Stimulated activated CD8-positive, alpha-beta memory T cell treated with anti-CD3 and anti-CD28 coated beads, Interleukin-7, amount 100 ng/mL, for 4 hours (primary cell): Measurements from ENCODE around the gene TMEM255B.
"Not testable (repeated sequence)": the region's sequence is repeated elsewhere in the genome, so short reads cannot be mapped to it uniquely, and the experiment has no call there.

Experiments used
- DNase-seq, 2 donors: peaks; one replicate each; pipeline ENCODE4 v3.0.0-alpha.2; 2020; ENCODE audit warnings: low read depth in 2 of 2

The TMEM255B gene

GRCh38 chr13:113787694-113788093, 28.7 kb downstream of the TMEM255B start:
- DNase-seq = no peak

GRCh38 chr13:113788413-113789135, 29.5 kb downstream of the TMEM255B start:
- no peak for DNase-seq

- DNase-seq = no peak
Measured at GRCh38 chr13:113789167-113789566, 30.1 kb downstream of the TMEM255B start.

- not testable (repeated sequence) for DNase-seq
Measured at GRCh38 chr13:113789931-113790330, 30.9 kb downstream of the TMEM255B start.

- DNase-seq = no peak
Measured at GRCh38 chr13:113791226-113791625, 32.2 kb downstream of the TMEM255B start.

- no peak for DNase-seq
Measured at GRCh38 chr13:113791761-113792160, 32.7 kb downstream of the TMEM255B start.

GRCh38 chr13:113792236-113792770, 33.3 kb downstream of the TMEM255B start:
- DNase-seq = no peak

DNA sequence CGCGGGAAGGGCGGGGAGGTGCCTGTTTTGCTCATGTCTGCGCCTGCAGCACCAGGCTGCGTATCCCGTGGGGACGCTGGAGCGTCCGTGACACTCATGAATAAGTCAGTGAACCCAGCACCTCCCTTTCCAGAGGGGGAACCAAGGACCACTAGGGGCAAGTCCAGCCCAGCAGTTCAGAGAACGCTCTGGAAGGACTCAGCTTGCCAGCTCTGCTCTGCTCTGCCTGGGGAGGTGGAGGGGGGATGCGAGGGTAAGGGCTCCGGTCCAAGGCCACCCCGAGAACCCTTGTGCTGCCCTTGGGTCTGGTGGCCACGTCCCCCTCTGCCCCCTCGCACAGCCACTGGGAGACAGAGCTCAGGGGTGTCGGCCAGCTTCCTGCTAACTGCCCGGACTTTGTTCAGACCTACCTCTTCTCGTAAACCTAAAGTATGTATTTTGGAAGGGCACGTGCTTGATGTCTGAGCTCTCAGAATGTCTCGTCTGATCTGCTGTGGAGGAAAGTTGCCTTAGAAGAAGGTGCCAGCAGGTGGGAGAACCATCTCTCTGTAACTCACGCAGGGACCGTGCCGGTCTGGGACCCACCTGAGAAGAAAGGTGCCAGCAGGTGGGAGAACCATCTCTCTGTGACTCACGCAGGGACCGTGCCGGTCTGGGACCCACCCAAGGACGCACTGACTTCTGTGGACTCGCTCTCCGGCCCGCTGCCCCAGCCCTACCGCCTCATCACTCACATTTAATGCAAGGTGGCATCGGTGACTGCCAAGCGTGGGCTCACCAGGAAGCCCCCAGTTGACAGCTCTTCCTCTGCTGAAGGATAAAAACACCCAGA, 34.1 kb downstream of the TMEM255B start:
- DNase-seq = no peak

DNA sequence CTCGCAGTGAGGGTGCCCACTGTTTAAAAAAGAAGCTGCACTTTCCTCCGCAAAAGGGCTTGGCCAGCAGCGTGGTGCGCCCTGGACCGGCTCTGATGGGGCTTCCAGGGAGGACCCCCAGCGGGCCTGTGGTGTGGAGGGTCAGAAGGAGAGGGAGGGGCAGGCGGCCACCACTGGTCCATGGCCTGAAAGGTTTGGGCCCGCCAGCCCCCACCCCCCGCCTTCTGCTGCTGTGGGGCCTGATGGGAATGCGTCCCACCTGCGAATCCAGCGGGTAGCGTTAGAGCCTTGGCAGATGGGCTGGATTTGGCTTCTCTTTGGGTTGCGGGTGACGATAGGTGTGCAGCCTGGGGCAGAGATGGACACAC, 34.7 kb downstream of the TMEM255B start:
- no peak for DNase-seq

GRCh38 chr13:113794086-113794485, 35.1 kb downstream of the TMEM255B start:
- DNase-seq = no peak

DNA sequence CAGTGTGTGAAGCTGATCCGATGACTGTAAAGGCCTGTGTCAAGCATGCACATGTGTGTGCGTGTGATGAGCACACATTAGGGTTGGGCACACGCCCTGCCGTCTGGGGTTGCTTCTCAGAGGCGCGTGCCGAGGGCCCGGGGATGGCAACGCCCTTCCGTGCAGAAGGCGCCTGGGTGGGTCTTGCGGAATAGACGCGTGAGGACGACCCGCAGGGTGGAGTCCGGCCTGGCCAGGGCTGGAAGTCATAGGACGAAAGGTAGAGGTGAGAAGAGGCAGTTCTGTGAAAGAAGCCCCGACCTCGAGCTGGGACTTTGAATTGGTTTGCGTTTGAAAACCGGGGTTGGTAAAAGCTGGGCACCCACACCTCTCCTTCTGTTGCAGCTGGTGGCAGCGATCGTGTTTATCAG, 35.7 kb downstream of the TMEM255B start:
- DNase-seq = no peak

DNA sequence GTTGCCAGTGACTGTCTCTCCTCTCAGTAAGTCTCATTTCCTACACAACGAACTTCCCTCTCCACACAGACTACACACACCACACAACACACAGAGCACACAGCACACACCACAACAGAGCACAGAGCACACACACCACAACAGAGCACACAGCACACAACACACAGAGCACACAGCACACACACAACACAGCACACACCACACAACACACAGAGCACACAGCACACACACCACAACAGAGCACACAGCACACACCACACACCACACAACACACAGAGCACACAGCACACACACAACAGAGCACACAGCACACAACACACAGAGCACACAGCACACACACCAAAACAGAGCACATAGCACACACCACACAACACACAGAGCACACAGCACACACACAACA, 36.3 kb downstream of the TMEM255B start:
- not testable (repeated sequence) for DNase-seq

GRCh38 chr13:113796211-113796963, 37.4 kb downstream of the TMEM255B start:
- DNase-seq = no peak

DNA sequence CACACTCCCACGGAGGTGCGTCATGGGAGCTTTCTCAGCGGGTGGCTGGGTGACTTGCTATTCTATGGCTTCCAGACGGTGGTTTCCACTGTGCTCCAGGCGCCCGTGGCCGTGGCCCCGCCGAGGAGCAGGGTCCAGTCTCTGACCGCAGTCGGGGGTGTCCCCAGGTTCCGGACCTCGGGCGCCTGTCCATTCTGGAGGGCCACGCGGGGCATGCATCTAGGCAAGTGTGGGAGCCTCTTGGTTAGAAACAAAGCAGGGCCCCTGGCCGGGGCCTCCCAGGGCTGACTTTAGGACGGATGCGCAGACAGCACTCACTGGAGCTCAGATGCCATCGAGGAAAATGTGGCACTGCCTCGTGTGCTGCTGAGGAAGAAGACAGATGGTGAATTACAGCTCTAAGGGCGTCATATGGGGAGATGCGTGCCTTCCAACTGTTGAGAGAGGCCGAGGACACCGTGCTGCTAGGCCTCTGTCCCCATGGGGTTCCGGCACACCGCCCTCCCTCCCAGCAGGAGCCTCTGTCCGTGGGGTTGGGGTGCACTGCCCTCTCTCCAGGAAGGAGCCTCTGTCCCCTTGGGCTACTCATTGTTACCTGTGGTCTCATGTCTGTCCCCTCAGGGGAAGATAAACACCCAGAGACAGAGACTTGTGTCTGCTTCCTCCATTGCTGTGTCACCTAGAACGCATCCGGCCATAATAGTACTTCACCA, 38.1 kb downstream of the TMEM255B start:
- DNase-seq = no peak

DNA sequence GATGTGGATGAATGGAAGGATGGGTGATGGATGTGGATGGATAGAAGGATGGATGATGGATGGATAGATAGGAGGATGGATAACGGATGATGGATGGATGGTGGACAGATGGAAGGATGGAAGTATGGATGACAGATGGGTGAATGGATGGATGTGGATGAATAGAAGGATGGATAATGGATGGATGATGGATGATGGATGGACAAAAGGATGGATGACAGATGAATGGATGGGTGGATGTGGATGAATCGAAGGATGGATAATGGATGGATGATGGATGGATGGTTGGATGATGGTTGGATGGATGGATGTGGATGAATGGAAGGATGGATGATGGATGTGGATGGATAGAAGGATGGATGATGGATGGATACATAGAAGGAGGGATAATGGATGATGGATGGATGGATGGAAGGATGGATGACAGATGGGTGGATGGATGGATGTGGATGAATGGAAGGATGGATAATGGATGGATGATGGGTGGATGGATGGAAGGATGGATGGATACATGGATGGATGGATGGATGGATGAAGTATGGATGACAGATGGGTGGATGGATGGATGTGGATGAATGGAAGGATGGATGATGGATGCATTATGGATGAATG, 39.3 kb downstream of the TMEM255B start:
- no peak for DNase-seq

- DNase-seq = no peak
Measured at GRCh38 chr13:113800576-113800926, 41.5 kb downstream of the TMEM255B start.

GRCh38 chr13:113801289-113801961, 42.4 kb downstream of the TMEM255B start:
- no peak for DNase-seq

- no peak for DNase-seq
Measured at GRCh38 chr13:113802090-113802531, 43.1 kb downstream of the TMEM255B start.

- no peak for DNase-seq
Measured at GRCh38 chr13:113802761-113803160, 43.7 kb downstream of the TMEM255B start.

- DNase-seq = no peak
Measured at GRCh38 chr13:113803409-113804016, 44.5 kb downstream of the TMEM255B start.
